Thyroid gland (tissue), 4 donors: Measurements from ENCODE around the gene FIBP. TPM values are rescaled to one million over a fixed set of nuclear protein-coding genes. Genes with fewer than 3 reads are reported as not detected.

Experiments
- DNase-seq, 2 donors: peaks; one replicate each; pipeline ENCODE4 v3.0.0-alpha.2; 2019
- H3K27ac ChIP-seq, 3 donors: fragments of 200-600 bp; sonication (generic); 1 replicate in 2 of 3; 2 replicates in 1 of 3; pipeline ENCODE4 v1.5.1; 2016 to 2019; ENCODE audit warnings: mild to moderate bottlenecking in 1 of 3, moderate library complexity in 1 of 3
- H3K27me3 ChIP-seq: fragments of 200-600 bp; sonication (generic); one replicate; pipeline ENCODE4 v1.5.1; 2019
- H3K36me3 ChIP-seq, 2 donors: fragments of 200-600 bp; sonication (generic); one replicate each; pipeline ENCODE4 v1.5.1; 2016 to 2019
- H3K4me1 ChIP-seq, 2 donors: fragments of 200-600 bp; sonication (generic); one replicate each; pipeline ENCODE4 v1.5.1; 2017 to 2019
- H3K4me3 ChIP-seq, 3 donors: fragments of 200-600 bp; sonication (generic); replicated peaks in 1 of 3; 1 replicate in 2 of 3; 2 replicates in 1 of 3; pipeline ENCODE4 v1.5.1; 2016; ENCODE audit warnings: mild to moderate bottlenecking in 1 of 3
- H3K9me3 ChIP-seq: fragments of 200-600 bp; sonication (generic); one replicate; pipeline ENCODE4 v1.5.1; 2017
- CTCF ChIP-seq, 6 experiments: fragments of 200-600 bp in 3 of 6; fragments of 450-650 bp in 3 of 6; sonication (generic) in 3 of 6; IDR thresholded peaks; one replicate each; pipeline ENCODE4 v1.5.1; 2016 to 2019; ENCODE audit warnings: antibody characterized with exemption in 6 of 6, mild to moderate bottlenecking in 2 of 6, inconsistent platforms in 1 of 6, moderate library complexity in 1 of 6
- POLR2A ChIP-seq, 2 donors: fragments of 450-650 bp; IDR thresholded peaks; one replicate each; pipeline ENCODE4 v1.6.1; 2017; ENCODE audit warnings: antibody characterized with exemption in 2 of 2, mild to moderate bottlenecking in 2 of 2, moderate library complexity in 1 of 2
- WGBS, 2 donors: methylation state at CpG; one replicate each; pipeline ENCODE4 v1.1.5; 2017; 5-methylcytosine and 5-hydroxymethylcytosine counted together
- intact Hi-C: fragments of 100-400 bp; cut with DNase I; formaldehyde crosslinking; loops from one replicate; pipeline ENCODE4 v1.15.1; 2023
- total RNA-seq, 4 donors: library from RNA; depleted of rRNA; stranded (reverse); fragments of >200 nt; gene quantifications; one replicate each; pipeline ENCODE4 v1.2.3, GENCODE V29; 2016

Gene FIBP
- total RNA-seq, 4 donors from 2014 or later = 65.9 to 128 (median 109) TPM

- Histone ChIP-seq H3K4me3 (no peak overlapping the region), H3K27me3 (no peaks in the 10 kb centered on the region), H3K9me3 (no peaks in the 10 kb centered on the region), H3K27ac (no peak overlapping the region), H3K36me3 (peaks cover 45% of the 10 kb centered on the region in 2 donors), H3K4me1 (peaks cover 10 to 16% of the 10 kb centered on the region in 2 donors)
- TF ChIP-seq POLR2A (IDR thresholded peaks at IDR 0.05) = no peak
- TF ChIP-seq CTCF (IDR thresholded peaks at IDR 0.05) = no peak
- intact Hi-C loops = no loop called here
- no peak for DNase-seq
- WGBS, 2 donors = 87 to 93% methylated on average over 13 to 15 of the region's 18 CpGs
Measured at GRCh38 chr11:65864706-65865471, 23.4 kb downstream of the FIBP start.

- no peak for DNase-seq
- Histone ChIP-seq H3K9me3 (no peaks in the 10 kb centered on the region), H3K4me3 (no peak overlapping the region), H3K4me1 (peaks cover 13 to 19% of the 10 kb centered on the region in 2 donors), H3K36me3 (peaks cover 45% of the 10 kb centered on the region in 2 donors), H3K27ac (no peak overlapping the region), H3K27me3 (no peaks in the 10 kb centered on the region)
- no peak for TF ChIP-seq CTCF (IDR thresholded peaks at IDR 0.05)
- TF ChIP-seq POLR2A (IDR thresholded peaks at IDR 0.05) = no peak
- intact Hi-C loops = no loop called here
- 79 to 95% methylated on average over 7 to 11 of the region's 12 CpGs for WGBS, 2 donors
Measured at GRCh38 chr11:65863889-65864705, 24.2 kb downstream of the FIBP start.

GRCh38 chr11:65862941-65863888 is 25.1 kb downstream of the FIBP start:
- TF ChIP-seq POLR2A (IDR thresholded peaks at IDR 0.05) (no peak), CTCF (IDR thresholded peaks at IDR 0.05) (no peak)
- H3K36me3 ChIP-seq = peaks cover 45% of the 10 kb centered on the region in 2 donors
- no peak for DNase-seq
- whole genome bisulfite sequencing, 2 donors = 89 to 95% methylated on average over 11 to 20 of the region's 24 CpGs
- no peak overlapping the region for H3K27ac ChIP-seq
- peaks cover 13 to 23% of the 10 kb centered on the region in 2 donors for H3K4me1 ChIP-seq
- intact Hi-C loops = no loop called here
- H3K9me3 ChIP-seq = no peaks in the 10 kb centered on the region
- H3K27me3 ChIP-seq = no peaks in the 10 kb centered on the region
- no peak overlapping the region for H3K4me3 ChIP-seq

- H3K27ac ChIP-seq = no peak overlapping the region
- no peaks in the 10 kb centered on the region for H3K9me3 ChIP-seq
- no peak overlapping the region for H3K4me3 ChIP-seq
- H3K36me3 ChIP-seq = peaks cover 40 to 44% of the 10 kb centered on the region in 2 donors
- DNase-seq = no peak
- no peaks in the 10 kb centered on the region for H3K27me3 ChIP-seq
- 93 to 100% methylated on average over 3 to 4 of the region's 5 CpGs for WGBS, 2 donors
- H3K4me1 ChIP-seq = peaks cover 13 to 23% of the 10 kb centered on the region in 2 donors
- intact Hi-C loops = no loop called here
- TF ChIP-seq CTCF (IDR thresholded peaks at IDR 0.05) = no peak
- TF ChIP-seq POLR2A (IDR thresholded peaks at IDR 0.05) = no peak
Measured at GRCh38 chr11:65862191-65862735, 26.0 kb downstream of the FIBP start.
